ENCODE measurements around the gene AKAP3.

DNA sequence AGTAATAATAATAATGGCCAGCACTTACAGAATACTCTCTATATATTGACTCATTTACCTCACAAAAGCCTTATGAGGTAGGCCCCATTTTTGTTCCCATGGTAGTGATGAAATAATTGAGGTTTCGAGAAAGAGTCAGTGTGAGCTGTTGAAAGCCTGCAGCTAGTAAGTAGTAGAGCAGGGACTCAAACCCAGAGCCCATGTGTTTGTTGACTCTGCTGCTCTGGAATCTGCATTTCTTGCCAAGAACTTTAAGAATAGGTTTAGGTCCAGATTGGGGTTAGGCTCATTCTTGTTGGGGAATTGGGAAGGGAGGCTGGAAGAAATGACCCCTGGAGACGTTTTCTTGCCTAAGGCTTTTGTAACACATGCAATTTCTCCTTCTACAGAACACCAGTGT is 58.9 kb downstream of the AKAP3 start:
- TF ChIP-seq POLR2A (IDR thresholded peaks at IDR 0.05; ENCODE audit: low read depth) = no peak
- no peak for TF ChIP-seq POLR2AphosphoS5 (IDR thresholded peaks at IDR 0.05)
